Forelimb muscle (tissue), 1 donor: ENCODE measurements around the gene FLNC. TPM values are rescaled to one million over a fixed set of nuclear protein-coding genes. Genes with fewer than 3 reads are reported as not detected.

Experiments
- DNase-seq: peaks from one replicate; pipeline ENCODE4 v3.0.0-alpha.2; 2013; ENCODE audit warnings: low read depth
- polyA plus RNA-seq: library from polyadenylated mRNA; unstranded; fragments of 120-200 nt; gene quantifications from one replicate; pipeline ENCODE4 v1.2.1, GENCODE V29; 2013; ENCODE audit not compliant: insufficient read length

FLNC gene
- polyA plus RNA-seq, 1 donor: 642 TPM

DNA sequence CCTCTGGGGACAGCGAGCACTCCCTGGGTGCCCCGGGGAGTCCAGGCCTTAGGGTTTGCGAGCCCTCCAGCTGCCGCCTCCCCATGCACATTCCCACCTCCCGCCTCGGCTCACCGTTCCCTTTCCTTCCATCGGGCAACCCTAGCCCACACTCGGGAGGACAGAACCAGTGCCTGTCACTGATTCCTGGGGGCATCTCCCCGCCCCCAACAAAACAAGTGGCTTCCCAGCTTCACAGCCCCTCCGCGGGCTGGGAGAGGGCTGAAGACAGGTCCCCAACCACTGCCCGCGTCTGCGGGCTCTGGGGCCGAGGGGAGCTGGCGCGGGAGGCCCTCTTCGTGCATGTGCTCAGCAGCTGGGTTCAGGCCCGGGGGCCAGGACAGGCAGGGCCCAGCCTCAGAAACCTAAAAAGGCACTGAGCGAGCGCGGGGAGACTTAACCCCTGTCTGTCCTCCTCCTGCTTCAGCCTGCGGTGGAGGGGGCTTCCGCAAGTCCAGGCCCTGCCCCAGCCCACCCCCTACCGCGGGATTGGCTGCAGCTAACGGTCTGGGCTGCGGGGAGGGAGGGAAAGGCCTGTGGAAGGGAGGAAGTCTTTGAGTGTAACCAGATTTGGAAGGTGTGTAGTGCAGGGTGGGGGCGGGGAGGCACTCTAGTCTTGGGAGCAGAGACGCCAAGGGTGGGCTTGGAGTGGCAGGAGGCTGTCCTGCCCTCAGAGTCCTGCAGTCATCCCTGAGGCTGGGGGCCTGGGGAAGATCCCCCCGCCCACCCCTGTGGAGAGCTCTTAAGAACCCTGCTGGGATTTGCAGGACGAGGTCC is 1.2 kb downstream of the FLNC start:
- peak; percentile 45 for DNase-seq

GRCh38 chr7:128831994-128832879 is 2.0 kb downstream of the FLNC start:
- DNase-seq: peak; percentile 57

- no peak for DNase-seq
Observed at GRCh38 chr7:128832880-128833147, 2.6 kb downstream of the FLNC start.

DNA sequence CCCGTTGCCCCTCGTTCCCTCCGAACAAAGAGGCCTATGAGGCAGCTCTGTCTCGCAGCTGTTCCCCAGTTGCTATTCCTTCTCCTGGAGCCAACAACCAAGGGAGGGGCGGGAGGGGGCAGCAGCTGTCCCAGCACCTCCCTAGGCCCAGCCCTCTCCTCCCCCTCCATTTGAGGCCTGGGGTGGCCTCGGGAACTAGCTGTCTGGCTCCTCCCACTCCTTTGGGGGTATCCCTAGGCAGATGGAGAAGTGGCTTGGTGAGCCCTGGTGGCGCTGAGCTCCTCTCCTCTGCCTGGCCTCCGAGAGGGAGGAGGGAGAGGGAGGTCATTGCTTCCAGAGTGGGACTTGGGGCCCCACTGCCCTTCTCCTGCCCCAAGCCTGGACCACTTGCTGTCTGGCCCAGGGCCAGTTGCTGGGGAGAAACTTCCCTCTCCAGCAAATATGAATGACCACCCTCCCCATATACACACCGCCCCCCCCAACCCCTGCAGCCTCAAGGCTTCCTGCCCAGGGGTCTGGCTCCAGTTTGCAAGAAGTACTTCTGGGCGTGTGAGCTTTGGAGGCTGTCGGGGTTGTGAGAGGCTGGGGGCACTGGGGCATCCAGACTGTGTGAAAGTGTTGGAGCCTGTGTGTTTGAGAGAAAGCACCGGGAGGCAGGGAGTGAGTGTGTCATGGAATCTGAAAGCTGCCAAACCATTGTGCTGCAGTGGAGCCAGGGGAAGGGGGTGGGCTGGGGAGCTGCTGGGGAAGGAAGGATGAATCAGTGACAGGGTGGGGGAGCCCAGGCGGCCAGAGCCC is 3.1 kb downstream of the FLNC start:
- peak; percentile 93 for DNase-seq

DNA sequence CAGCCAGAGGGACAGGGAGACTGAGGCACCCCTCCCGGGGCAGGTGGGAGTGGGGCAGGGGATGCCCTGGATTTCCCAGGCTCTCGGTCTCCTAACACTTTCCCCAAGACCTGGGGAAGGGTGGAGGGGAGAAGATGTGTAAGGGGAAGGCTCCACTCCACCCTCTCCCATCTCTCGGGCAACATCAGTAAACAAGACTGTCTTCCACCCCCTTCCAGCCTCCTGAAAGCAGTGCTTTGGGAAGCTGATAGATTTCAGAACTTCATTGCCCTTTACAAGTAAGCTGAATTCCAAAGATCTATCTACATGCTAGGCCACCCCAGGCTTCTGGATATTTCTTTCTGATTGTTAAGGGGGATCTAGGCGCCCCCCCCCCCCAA is 3.7 kb downstream of the FLNC start:
- DNase-seq: peak; percentile 57

DNA sequence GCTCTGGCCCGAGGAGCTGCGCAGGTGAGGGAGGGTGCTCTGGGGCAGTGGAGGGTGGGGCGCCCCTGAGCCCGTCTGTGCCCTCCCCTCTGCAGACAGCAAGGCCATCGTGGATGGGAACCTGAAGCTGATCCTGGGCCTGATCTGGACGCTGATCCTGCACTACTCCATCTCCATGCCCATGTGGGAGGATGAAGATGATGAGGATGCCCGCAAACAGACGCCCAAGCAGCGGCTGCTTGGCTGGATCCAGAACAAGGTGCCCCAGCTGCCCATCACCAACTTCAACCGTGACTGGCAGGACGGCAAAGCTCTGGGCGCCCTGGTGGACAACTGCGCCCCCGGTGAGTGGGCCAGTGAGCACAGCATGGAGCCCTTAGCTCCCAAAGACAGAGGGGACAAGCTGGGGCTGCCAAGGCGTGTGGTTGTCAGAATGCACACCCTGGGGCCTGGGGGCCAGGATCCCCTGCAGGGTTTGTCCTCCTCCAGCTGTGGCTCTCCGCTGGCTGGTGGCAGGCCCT is 5.1 kb downstream of the FLNC start:
- no peak for DNase-seq

GRCh38 chr7:128835790-128836641 is 5.8 kb downstream of the FLNC start:
- no peak for DNase-seq

DNA sequence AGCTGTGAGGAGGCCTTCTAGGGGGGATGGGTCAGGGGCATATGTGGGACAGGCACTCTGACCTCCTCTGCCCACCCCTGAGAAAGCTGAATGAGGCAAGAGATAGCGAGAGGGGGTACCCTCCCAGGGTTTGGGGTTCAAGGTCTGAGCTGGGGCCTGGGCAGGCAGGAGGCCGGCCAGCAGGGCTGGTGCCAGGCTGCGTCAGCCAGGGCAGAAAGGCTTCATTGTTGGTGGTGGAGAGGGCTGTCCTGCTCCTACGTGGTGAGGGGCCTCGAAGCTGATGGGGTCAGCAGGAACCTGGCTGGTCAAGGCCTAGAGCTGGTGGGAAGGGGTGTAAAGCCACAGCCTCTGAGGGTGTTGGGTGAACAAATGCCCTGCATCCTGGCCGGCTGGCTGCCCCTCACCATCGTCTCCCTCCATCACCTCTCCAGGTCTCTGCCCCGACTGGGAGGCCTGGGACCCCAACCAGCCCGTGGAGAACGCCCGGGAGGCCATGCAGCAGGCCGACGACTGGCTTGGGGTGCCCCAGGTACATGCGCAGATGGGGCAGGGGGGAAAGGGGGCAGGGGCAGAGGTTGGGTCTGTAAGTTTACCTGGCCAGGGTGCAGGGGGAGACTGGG is 6.6 kb downstream of the FLNC start:
- no peak for DNase-seq

GRCh38 chr7:128837521-128837921 is 7.3 kb downstream of the FLNC start:
- DNase-seq: no peak

GRCh38 chr7:128838109-128838779 is 8.0 kb downstream of the FLNC start:
- DNase-seq: no peak

GRCh38 chr7:128838981-128839731 is 8.9 kb downstream of the FLNC start:
- no peak for DNase-seq

DNA sequence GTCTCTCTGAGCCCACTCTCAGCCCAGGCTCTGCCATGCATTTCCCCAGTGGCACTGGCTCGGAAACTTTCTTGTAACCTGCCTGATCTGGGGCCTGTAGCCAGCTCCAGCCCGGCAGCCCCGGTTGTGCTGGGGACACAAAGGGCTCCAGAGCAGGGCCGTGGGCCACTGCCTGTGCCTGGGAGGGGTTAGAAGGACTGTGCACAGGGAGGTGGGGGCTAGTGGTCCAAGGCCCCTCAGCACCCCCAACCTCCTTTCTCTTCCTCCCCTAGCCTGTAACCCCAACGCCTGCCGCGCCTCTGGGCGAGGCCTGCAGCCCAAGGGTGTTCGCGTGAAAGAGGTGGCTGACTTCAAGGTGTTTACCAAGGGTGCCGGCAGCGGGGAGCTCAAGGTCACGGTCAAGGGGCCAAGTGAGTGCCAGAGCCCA is 9.6 kb downstream of the FLNC start:
- no peak for DNase-seq

- no peak for DNase-seq
Observed at GRCh38 chr7:128840326-128841170, 10.3 kb downstream of the FLNC start.

DNA sequence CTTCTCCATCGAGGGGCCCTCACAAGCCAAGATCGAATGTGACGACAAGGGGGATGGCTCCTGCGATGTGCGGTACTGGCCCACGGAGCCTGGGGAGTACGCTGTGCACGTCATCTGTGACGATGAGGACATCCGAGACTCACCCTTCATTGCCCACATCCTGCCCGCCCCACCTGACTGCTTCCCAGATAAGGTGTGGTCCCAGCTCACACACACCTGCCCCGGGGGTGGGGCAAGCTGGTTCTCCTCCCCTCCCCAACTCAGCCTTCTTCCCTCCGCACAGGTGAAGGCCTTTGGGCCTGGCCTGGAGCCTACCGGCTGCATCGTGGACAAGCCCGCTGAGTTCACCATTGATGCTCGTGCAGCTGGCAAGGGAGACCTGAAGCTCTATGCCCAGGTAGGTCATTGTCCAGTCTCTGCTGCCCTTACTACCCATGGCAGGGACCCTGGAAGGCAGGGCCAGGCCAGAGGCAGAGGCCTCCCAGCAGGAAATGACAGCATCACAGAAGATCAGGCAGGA is 11.0 kb downstream of the FLNC start:
- no peak for DNase-seq

- DNase-seq: no peak
Observed at GRCh38 chr7:128841921-128842673, 11.9 kb downstream of the FLNC start.

DNA sequence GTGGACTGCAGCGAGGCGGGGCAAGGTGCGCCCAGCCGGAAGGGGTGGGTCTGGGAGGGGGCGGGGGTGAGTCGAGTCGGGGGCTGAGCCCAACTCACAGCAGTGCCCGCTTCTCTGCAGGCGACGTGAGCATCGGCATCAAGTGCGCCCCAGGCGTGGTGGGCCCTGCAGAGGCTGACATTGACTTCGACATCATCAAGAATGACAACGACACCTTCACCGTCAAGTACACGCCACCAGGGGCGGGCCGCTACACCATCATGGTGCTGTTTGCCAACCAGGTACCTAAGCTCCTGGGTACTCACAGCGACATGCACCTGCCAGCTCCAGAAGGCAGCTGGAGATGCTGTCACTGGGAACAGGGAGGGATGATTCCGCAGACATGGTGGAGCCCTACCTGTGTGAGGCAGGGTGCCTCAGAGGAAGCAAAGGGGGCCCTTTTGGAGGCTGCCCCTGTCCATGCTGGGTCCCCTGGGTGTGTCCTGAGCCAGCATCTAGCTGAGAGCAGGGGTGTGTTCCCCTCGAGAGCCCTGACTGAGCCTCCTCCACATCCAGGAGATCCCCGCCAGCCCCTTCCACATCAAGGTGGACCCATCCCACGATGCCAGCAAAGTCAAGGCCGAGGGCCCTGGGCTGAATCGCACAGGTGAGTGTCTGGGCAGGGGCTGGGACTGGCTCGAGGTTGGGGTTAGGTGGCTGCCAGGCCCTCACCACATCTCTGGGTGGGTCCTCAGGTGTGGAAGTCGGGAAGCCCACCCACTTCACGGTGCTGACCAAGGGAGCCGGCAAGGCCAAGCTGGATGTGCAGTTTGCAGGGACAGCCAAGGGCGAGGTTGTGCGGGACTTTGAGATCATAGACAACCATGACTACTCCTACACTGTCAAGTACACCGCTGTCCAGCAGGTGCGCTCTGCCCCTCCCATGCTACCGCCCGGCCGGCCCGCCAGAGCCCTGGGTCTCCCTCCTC is 12.8 kb downstream of the FLNC start:
- no peak for DNase-seq
